CD4-positive, alpha-beta memory T cell (primary cell): ENCODE data around the gene SORCS2. TPM values are rescaled to one million over a fixed set of nuclear protein-coding genes. Genes with fewer than 3 reads are reported as not detected.

Experiments
- CTCF ChIA-PET: fragments of 350-600 bp; sonication (Branson Sonifier 250); formaldehyde crosslinking; loops from one replicate; lab custom pipeline; 2021; ENCODE audit warnings: inconsistent platforms; ENCODE audit not compliant: partially characterized antibody; lab: Charles Lee
- POLR2A ChIA-PET: fragments of 350-600 bp; sonication (Branson Sonifier 250); formaldehyde crosslinking; loops from one replicate; lab custom pipeline; 2021; ENCODE audit not compliant: partially characterized antibody; lab: Charles Lee
- DNase-seq, 5 donors: peaks; one replicate each; pipeline versions ENCODE4 v3.0.0 to v3.0.0-alpha.2; 2020 to 2022; ENCODE audit warnings: mixed read lengths in 1 of 5
- H3K27ac ChIP-seq: one replicate; pipeline ENCODE4 v1.7.0; 2013; ENCODE audit warnings: low read depth, low read length
- H3K27me3 ChIP-seq: 2 replicates; pipeline ENCODE4 v1.7.0; 2013; ENCODE audit warnings: mild to moderate bottlenecking, low read length, moderate library complexity; ENCODE audit not compliant: insufficient read depth
- H3K36me3 ChIP-seq: 2 replicates; pipeline ENCODE4 v1.7.0; 2013; ENCODE audit warnings: mild to moderate bottlenecking, low read length, moderate library complexity; ENCODE audit not compliant: insufficient read depth
- H3K4me1 ChIP-seq: 2 replicates; pipeline ENCODE4 v1.7.0; 2013; ENCODE audit warnings: mild to moderate bottlenecking, low read length, moderate library complexity; ENCODE audit not compliant: insufficient read depth
- H3K4me3 ChIP-seq, 2 donors: one replicate each; pipeline ENCODE4 v1.7.0; 2013; ENCODE audit warnings: low read length in 2 of 2, mild to moderate bottlenecking in 1 of 2
- H3K9me3 ChIP-seq, 2 donors: one replicate each; pipeline ENCODE4 v1.7.0; 2013; ENCODE audit warnings: low read length in 2 of 2, control low read depth in 1 of 2; ENCODE audit not compliant: control insufficient read depth in 1 of 2
- H3K27ac Mint-ChIP-seq, 7 donors: one replicate each; pipeline ENCODE4 v1.8.0; 2020 to 2021; ENCODE audit warnings: mixed read lengths in 7 of 7, mild to moderate bottlenecking in 6 of 7, inconsistent platforms in 3 of 7, moderate library complexity in 3 of 7
- H3K27me3 Mint-ChIP-seq, 2 donors: one replicate each; pipeline ENCODE4 v1.8.0; 2020 to 2021; ENCODE audit warnings: mixed read lengths in 2 of 2
- H3K36me3 Mint-ChIP-seq, 2 donors: one replicate each; pipeline ENCODE4 v1.8.0; 2020 to 2021; ENCODE audit warnings: mixed read lengths in 2 of 2, inconsistent platforms in 1 of 2, mild to moderate bottlenecking in 1 of 2
- H3K4me1 Mint-ChIP-seq, 4 donors: one replicate each; pipeline ENCODE4 v1.8.0; 2020 to 2021; ENCODE audit warnings: mixed read lengths in 4 of 4, mild to moderate bottlenecking in 1 of 4
- H3K4me3 Mint-ChIP-seq, 8 donors: one replicate each; pipeline ENCODE4 v1.8.0; 2020 to 2021; ENCODE audit warnings: mixed read lengths in 8 of 8, mild to moderate bottlenecking in 7 of 8, moderate library complexity in 6 of 8, inconsistent platforms in 3 of 8
- H3K9me3 Mint-ChIP-seq, 8 donors: one replicate each; pipeline ENCODE4 v1.8.0; 2020 to 2021; ENCODE audit warnings: mixed read lengths in 8 of 8, mild to moderate bottlenecking in 5 of 8, inconsistent platforms in 3 of 8, moderate library complexity in 1 of 8
- intact Hi-C: fragments of 100-400 bp; cut with micrococcal nuclease; formaldehyde crosslinking; loops from one replicate; pipeline ENCODE4 v1.15.1; 2023
- polyA plus RNA-seq, 2 donors: library from polyadenylated mRNA; unstranded; fragments of 300-500 nt; fragmentation: Illumina TruSeq; gene quantifications; one replicate each; pipeline ENCODE4 v1.2.3, GENCODE V29; 2021
- total RNA-seq, 2 experiments: library from RNA; stranded (reverse); gene quantifications; one replicate each; pipeline ENCODE4 v1.2.3, GENCODE V29; 2021

Gene SORCS2
- total and polyA plus RNA-seq, 4 experiments from 2014 or later: not detected

GRCh38 chr4:7737752-7738457, 545.6 kb downstream of the SORCS2 start:
- Mint-ChIP-seq H3K4me1 (no peaks in the 10 kb centered on the region), H3K36me3 (no peaks in the 10 kb centered on the region), H3K4me3 (no peak overlapping the region), H3K27ac (no peak overlapping the region), H3K27me3 (no peaks in the 10 kb centered on the region), H3K9me3 (no peaks in the 10 kb centered on the region)
- no peak overlapping the region for H3K27ac ChIP-seq
- no peaks in the 10 kb centered on the region for H3K36me3 ChIP-seq
- no peaks in the 10 kb centered on the region for H3K9me3 ChIP-seq
- no peak overlapping the region for H3K4me3 ChIP-seq
- ChIA-PET POLR2A (no interaction called here), CTCF (no interaction called here)
- intact Hi-C loops: no loop called here
- H3K27me3 ChIP-seq: no peaks in the 10 kb centered on the region
- H3K4me1 ChIP-seq: no peaks in the 10 kb centered on the region
- no peak for DNase-seq

- H3K4me1 Mint-ChIP-seq: no peaks in the 10 kb centered on the region
- DNase-seq: peak in 3 of 5 donors; percentile 8 to 11 (median 10)
- peak overlapping the region in 1 of 8 donors; percentile 32 for H3K4me3 Mint-ChIP-seq
- ChIA-PET POLR2A (no interaction called here), CTCF (no interaction called here)
- H3K27me3 Mint-ChIP-seq: no peaks in the 10 kb centered on the region
- H3K9me3 ChIP-seq: no peaks in the 10 kb centered on the region
- no peak overlapping the region for H3K4me3 ChIP-seq
- intact Hi-C loops: no loop called here
- no peaks in the 10 kb centered on the region for H3K4me1 ChIP-seq
- no peaks in the 10 kb centered on the region for H3K27me3 ChIP-seq
- no peaks in the 10 kb centered on the region for H3K9me3 Mint-ChIP-seq
- no peak overlapping the region for H3K27ac ChIP-seq
- no peak overlapping the region for H3K27ac Mint-ChIP-seq
- no peaks in the 10 kb centered on the region for H3K36me3 ChIP-seq
- no peaks in the 10 kb centered on the region for H3K36me3 Mint-ChIP-seq
These were observed 546.2 kb downstream of the SORCS2 start for GRCh38 chr4:7738458-7739076.

GRCh38 chr4:7739077-7739917, 547.0 kb downstream of the SORCS2 start:
- no peaks in the 10 kb centered on the region for H3K9me3 Mint-ChIP-seq
- ChIA-PET CTCF (no interaction called here), POLR2A (no interaction called here)
- intact Hi-C loops: no loop called here
- Histone ChIP-seq H3K27ac (no peak overlapping the region), H3K9me3 (no peaks in the 10 kb centered on the region), H3K27me3 (no peaks in the 10 kb centered on the region), H3K36me3 (no peaks in the 10 kb centered on the region), H3K4me1 (no peaks in the 10 kb centered on the region), H3K4me3 (no peak overlapping the region)
- no peak for DNase-seq
- no peaks in the 10 kb centered on the region for H3K4me1 Mint-ChIP-seq
- H3K27me3 Mint-ChIP-seq: no peaks in the 10 kb centered on the region
- no peaks in the 10 kb centered on the region for H3K36me3 Mint-ChIP-seq
- no peak overlapping the region for H3K27ac Mint-ChIP-seq
- no peak overlapping the region for H3K4me3 Mint-ChIP-seq

GRCh38 chr4:7739918-7740865, 547.9 kb downstream of the SORCS2 start:
- no peak for DNase-seq
- POLR2A ChIA-PET: no interaction called here

GRCh38 chr4:7740866-7741525, 548.7 kb downstream of the SORCS2 start:
- no peaks in the 10 kb centered on the region for H3K27me3 Mint-ChIP-seq
- no peaks in the 10 kb centered on the region for H3K9me3 Mint-ChIP-seq
- H3K4me1 Mint-ChIP-seq: peaks cover 0 to 6% (median 0%) of the 10 kb centered on the region in 4 donors
- no peaks in the 10 kb centered on the region for H3K9me3 ChIP-seq
- POLR2A ChIA-PET: no interaction called here
- no peak overlapping the region for H3K27ac ChIP-seq
- no peak overlapping the region for H3K4me3 Mint-ChIP-seq
- H3K4me1 ChIP-seq: no peaks in the 10 kb centered on the region
- no peaks in the 10 kb centered on the region for H3K36me3 ChIP-seq
- DNase-seq: no peak
- no peak overlapping the region for H3K27ac Mint-ChIP-seq
- H3K4me3 ChIP-seq: no peak overlapping the region
- no peaks in the 10 kb centered on the region for H3K36me3 Mint-ChIP-seq
- CTCF ChIA-PET: no interaction called here
- intact Hi-C loops: no loop called here
- no peaks in the 10 kb centered on the region for H3K27me3 ChIP-seq

More at GRCh38 chr4:7739918-7740865, 547.9 kb downstream of the SORCS2 start:
- no peaks in the 10 kb centered on the region for H3K36me3 Mint-ChIP-seq
- Histone ChIP-seq H3K36me3 (no peaks in the 10 kb centered on the region), H3K27ac (no peak overlapping the region), H3K9me3 (no peaks in the 10 kb centered on the region), H3K4me1 (no peaks in the 10 kb centered on the region), H3K27me3 (no peaks in the 10 kb centered on the region), H3K4me3 (no peak overlapping the region)
- no peaks in the 10 kb centered on the region for H3K27me3 Mint-ChIP-seq
- no peak overlapping the region for H3K4me3 Mint-ChIP-seq
- H3K9me3 Mint-ChIP-seq: no peaks in the 10 kb centered on the region
- H3K27ac Mint-ChIP-seq: no peak overlapping the region
- peaks cover 0 to 1% (median 0%) of the 10 kb centered on the region in 4 donors for H3K4me1 Mint-ChIP-seq
- intact Hi-C loops: no loop called here
- CTCF ChIA-PET: no interaction called here

- no peak for DNase-seq
- H3K4me3 ChIP-seq: no peak overlapping the region
- Mint-ChIP-seq H3K36me3 (no peaks in the 10 kb centered on the region), H3K9me3 (no peaks in the 10 kb centered on the region), H3K27ac (no peak overlapping the region), H3K4me3 (no peak overlapping the region), H3K4me1 (peaks cover 0 to 6% (median 0%) of the 10 kb centered on the region in 4 donors), H3K27me3 (no peaks in the 10 kb centered on the region)
- H3K27me3 ChIP-seq: no peaks in the 10 kb centered on the region
- no peaks in the 10 kb centered on the region for H3K4me1 ChIP-seq
- ChIA-PET POLR2A (no interaction called here), CTCF (no interaction called here)
- H3K9me3 ChIP-seq: no peaks in the 10 kb centered on the region
- H3K36me3 ChIP-seq: no peaks in the 10 kb centered on the region
- H3K27ac ChIP-seq: no peak overlapping the region
- intact Hi-C loops: no loop called here
These were observed 549.8 kb downstream of the SORCS2 start for GRCh38 chr4:7741946-7742806.
